Measurements from ENCODE around the gene TPH1. TPM values are rescaled to one million over a fixed set of nuclear protein-coding genes. Genes with fewer than 3 reads are reported as not detected.

The TPH1 gene
- total RNA-seq, 1 donor from 2014 or later: not detected

DNA sequence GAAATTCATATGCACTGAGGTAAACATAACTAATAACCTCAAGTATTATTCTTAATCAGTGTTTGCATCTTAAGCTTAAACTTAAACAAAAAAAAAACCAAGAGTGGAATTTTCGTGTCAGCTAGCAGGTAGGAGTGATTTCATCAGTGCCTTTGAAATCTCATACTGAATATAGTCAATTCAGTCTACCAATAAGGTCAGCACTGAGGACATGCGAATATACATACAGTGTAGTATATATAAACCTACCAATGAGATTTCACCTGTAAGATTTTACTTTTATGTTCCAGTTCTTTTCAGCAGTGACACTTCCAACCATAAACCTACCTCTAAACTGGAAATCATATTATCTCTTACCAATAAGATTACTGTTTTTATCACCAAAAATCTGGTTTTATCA lies 32.8 kb upstream of the TPH1 start:
- TF ChIP-seq, protein P1, sequence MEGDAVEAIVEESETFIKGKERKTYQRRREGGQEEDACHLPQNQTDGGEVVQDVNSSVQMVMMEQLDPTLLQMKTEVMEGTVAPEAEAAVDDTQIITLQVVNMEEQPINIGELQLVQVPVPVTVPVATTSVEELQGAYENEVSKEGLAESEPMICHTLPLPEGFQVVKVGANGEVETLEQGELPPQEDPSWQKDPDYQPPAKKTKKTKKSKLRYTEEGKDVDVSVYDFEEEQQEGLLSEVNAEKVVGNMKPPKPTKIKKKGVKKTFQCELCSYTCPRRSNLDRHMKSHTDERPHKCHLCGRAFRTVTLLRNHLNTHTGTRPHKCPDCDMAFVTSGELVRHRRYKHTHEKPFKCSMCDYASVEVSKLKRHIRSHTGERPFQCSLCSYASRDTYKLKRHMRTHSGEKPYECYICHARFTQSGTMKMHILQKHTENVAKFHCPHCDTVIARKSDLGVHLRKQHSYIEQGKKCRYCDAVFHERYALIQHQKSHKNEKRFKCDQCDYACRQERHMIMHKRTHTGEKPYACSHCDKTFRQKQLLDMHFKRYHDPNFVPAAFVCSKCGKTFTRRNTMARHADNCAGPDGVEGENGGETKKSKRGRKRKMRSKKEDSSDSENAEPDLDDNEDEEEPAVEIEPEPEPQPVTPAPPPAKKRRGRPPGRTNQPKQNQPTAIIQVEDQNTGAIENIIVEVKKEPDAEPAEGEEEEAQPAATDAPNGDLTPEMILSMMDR (conservative IDR thresholded peaks at IDR 0.05; ENCODE audit: low read depth, low read length): no peak
- H3K4me3 ChIP-seq (ENCODE audit: low read depth, low read length): no peak overlapping the region

DNA sequence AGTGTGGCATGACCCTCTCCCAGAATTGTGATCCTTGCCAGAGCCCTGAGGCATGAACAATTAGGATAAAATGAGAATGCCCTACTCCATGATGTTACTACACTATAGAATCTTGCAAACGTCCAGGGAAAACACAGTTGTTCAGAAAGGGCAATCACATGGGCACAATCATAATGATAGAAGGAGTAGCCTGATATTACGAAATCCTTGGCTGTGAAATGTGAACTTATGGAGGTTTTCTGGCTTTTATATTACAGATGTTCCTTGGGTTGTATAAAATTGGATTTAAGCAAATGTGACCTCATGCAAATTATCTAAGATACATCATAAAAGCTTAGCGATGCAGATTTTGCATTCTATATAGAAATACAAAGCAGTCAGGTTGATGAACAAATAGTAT lies 29.4 kb upstream of the TPH1 start:
- H3K4me3 ChIP-seq (ENCODE audit: low read depth, low read length): no peak overlapping the region
- DNase-seq (ENCODE audit: low read depth): no peak
- TF ChIP-seq, protein P1 (conservative IDR thresholded peaks at IDR 0.05; ENCODE audit: low read depth, low read length): no peak

More for the DNA sequence above, 32.8 kb upstream of the TPH1 start:
- no peak for DNase-seq (ENCODE audit: low read depth)

DNA sequence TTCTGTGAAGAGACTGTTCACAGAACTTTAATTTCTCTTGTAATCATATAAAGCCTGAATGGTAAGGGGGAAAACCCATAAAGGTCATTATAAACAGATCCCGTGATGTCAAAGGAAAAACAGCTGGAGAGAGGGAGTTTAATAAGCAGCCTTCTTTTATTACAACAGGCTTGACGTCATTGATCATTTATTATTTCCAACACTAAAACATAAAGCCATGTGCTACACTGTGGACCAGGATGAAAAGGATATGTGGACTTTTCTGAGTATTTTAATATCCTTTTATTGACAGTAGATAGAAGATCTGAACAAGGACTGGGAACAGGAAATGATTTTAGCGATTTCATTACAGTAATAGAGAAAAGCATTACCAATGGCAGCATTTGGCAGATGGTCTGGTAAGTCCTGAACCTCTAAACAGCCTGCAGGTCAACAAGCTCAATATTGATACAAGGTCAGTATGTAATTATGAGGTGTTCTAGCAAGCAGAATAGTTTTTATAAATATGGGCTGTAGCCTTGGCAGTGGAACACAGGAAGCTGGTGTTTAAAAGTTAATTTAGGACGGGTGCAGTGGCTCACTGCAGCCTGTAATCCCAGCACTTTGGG lies 25.1 kb upstream of the TPH1 start:
- DNase-seq (ENCODE audit: low read depth): no peak
- no peak overlapping the region for H3K4me3 ChIP-seq (ENCODE audit: low read depth, low read length)
- TF ChIP-seq, protein P1 (conservative IDR thresholded peaks at IDR 0.05; ENCODE audit: low read depth, low read length): no peak

DNA sequence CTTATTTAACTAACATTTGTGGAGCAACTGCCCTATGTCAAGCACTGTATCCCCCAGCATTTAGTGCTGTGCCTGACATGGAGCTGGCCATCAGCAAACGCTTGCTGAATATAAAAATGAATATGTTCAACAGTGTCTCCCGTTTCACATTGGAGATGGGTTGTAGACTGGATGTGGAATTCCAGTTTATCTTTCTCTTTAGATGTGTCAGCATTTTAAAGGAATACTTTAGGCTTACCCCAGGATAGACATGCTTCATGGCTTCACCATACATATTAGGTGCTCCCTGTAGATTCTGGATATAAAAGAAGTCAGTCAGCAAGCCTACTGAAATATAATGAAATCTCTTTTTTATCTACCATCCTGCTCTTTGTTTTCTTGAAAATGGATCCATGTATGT lies 21.3 kb upstream of the TPH1 start:
- TF ChIP-seq, protein P1 (conservative IDR thresholded peaks at IDR 0.05; ENCODE audit: low read depth, low read length): no peak
- DNase-seq (ENCODE audit: low read depth): no peak
- H3K4me3 ChIP-seq (ENCODE audit: low read depth, low read length): no peak overlapping the region

DNA sequence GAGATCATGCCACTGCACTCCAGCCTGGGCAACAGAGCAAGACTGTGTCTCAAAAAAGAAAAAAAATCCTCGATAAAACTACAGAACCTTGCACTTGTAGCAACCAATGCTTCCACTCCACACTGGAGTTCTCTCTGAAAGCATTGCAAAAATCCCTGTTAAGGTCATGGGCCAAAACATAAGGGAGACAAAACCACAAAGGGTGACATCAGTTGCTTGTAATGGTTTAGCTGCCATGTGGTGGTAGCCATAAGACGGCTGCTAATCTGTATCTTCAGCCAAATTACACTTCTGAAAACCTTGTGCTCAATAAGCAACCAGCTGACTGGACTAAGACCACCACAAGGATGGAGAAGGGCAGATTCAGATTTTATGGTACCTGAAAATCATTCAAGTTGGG lies 20.6 kb upstream of the TPH1 start:
- no peak for DNase-seq (ENCODE audit: low read depth)
- TF ChIP-seq, protein P1 (conservative IDR thresholded peaks at IDR 0.05; ENCODE audit: low read depth, low read length): no peak

DNA sequence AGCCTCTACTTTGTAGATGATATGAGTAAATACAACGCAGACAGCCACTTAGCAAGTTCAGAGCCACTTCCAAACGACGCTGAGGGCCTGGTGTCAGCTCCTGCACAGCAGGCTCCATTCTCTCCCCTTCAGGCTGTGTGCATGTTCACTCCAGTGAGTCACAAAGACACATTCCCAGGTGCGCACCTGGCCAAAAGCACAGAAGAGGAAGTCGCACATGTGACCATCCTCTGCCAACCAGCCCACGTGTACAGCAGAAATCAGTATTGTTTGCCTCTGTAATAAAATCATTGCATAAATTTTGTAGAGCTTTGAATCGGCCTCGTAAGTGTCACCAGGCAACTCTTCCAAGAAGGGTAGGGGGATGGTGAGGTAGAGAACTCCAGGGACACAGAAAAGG lies 19.5 kb upstream of the TPH1 start:
- no peak overlapping the region for H3K4me3 ChIP-seq (ENCODE audit: low read depth, low read length)
- TF ChIP-seq, protein P1 (conservative IDR thresholded peaks at IDR 0.05; ENCODE audit: low read depth, low read length): no peak
- DNase-seq (ENCODE audit: low read depth): no peak

More for the DNA sequence above, 20.6 kb upstream of the TPH1 start:
- no peak overlapping the region for H3K4me3 ChIP-seq (ENCODE audit: low read depth, low read length)

DNA sequence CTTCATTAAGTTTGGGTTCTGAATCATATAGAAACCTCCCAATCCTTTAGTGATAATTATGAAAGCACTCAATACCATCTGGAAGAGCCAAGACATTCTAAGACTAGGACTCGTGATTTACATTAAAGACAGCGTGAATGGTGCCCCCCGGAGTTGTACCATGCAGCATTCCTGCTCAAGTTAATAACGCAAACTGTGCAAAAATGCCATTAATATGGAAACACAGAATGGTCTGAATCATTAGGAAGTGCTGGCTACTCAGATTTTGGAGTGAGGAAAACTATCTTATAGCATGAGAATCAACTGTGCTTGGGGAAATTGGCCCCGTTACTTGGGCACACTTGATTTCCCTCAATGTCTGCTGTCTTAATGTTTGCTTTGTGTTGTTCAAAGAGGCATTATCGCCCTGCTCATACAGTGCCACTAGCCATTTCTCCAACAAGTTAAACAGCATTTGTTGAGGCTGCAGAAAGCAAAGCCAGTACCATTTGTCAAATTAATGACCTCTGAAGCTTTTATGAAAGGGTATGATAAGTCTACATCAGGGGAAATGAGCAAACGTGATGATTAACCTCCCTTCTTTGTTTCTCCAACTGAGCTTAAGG lies 18.5 kb upstream of the TPH1 start:
- DNase-seq (ENCODE audit: low read depth): no peak
- no peak overlapping the region for H3K4me3 ChIP-seq (ENCODE audit: low read depth, low read length)
- TF ChIP-seq, protein P1 (conservative IDR thresholded peaks at IDR 0.05; ENCODE audit: low read depth, low read length): no peak
